Colonic mucosa (tissue), 4 donors: ENCODE results near the gene NEAT1. TPM values are rescaled to one million over a fixed set of nuclear protein-coding genes. Genes with fewer than 3 reads are reported as not detected.
A peak's percentile ranks its signal among the peaks of the same experiment; 100 is the strongest.

Source experiments
- DNase-seq: peaks from one replicate; pipeline ENCODE4 v3.0.0-alpha.2; 2020
- H3K27ac ChIP-seq: fragments of 200-600 bp; one replicate; pipeline ENCODE4 v1.8.0; 2021
- H3K27me3 ChIP-seq: fragments of 200-600 bp; one replicate; pipeline ENCODE4 v1.8.0; 2021
- H3K36me3 ChIP-seq: fragments of 200-600 bp; one replicate; pipeline ENCODE4 v1.8.0; 2021
- H3K4me1 ChIP-seq: fragments of 200-600 bp; one replicate; pipeline ENCODE4 v1.8.0; 2021; ENCODE audit warnings: mild to moderate bottlenecking
- H3K4me3 ChIP-seq: fragments of 200-600 bp; one replicate; pipeline ENCODE4 v1.8.0; 2021
- H3K9ac ChIP-seq, 2 donors: one replicate each; pipeline ENCODE4 v1.7.0; 2013; ENCODE audit warnings: control low read depth in 2 of 2, low read depth in 2 of 2, low read length in 2 of 2
- H3K9me3 ChIP-seq: fragments of 200-600 bp; one replicate; pipeline ENCODE4 v1.8.0; 2021
- CTCF ChIP-seq: fragments of 200-600 bp; IDR thresholded peaks from one replicate; pipeline ENCODE4 v1.8.0; 2022; ENCODE audit warnings: antibody characterized with exemption, mild to moderate bottlenecking
- intact Hi-C: fragments of 100-400 bp; cut with DNase I; formaldehyde crosslinking; loops from one replicate; pipeline ENCODE4 v1.14.1; 2022
- total RNA-seq, 2 donors: library from RNA; stranded (reverse); fragmentation: NEBNext Ultra II Directional in 1 of 2; extraction: Animal tissue kit (Norgen Biotek cat#: 25700) in 1 of 2; gene quantifications; one replicate each; pipeline ENCODE4 v1.2.1, GENCODE V29; 2021
- donor health status: healthy.
- donor health status: DM: no; HTN: no; CAD: no.
- donor health status: DM: no; HTN: no; CAD: no.

The NEAT1 gene
- total RNA-seq, 2 donors from 2014 or later: 269 to 502 TPM

- H3K9ac ChIP-seq: peak overlapping the region; percentile 100
- no peak for DNase-seq
- no peak for TF ChIP-seq CTCF
- H3K36me3 ChIP-seq: no peaks in the 10 kb centered on the region
- H3K9me3 ChIP-seq: no peaks in the 10 kb centered on the region
- intact Hi-C loops: no loop called here
- peak overlapping the region; percentile 100 for H3K27ac ChIP-seq
- H3K4me1 ChIP-seq: peaks cover 10% of the 10 kb centered on the region
- no peak overlapping the region for H3K4me3 ChIP-seq
- no peaks in the 10 kb centered on the region for H3K27me3 ChIP-seq
These were observed 2.1 kb upstream of the NEAT1 start for GRCh38 chr11:65420506-65420905.

- Histone ChIP-seq H3K27me3 (no peaks in the 10 kb centered on the region), H3K4me1 (peaks cover 10% of the 10 kb centered on the region), H3K27ac (peak overlapping the region; percentile 100), H3K36me3 (no peaks in the 10 kb centered on the region), H3K9me3 (no peaks in the 10 kb centered on the region), H3K4me3 (peak overlapping the region; percentile 72), H3K9ac (peak overlapping the region; percentile 100)
- TF ChIP-seq CTCF: no peak
- intact Hi-C loops: no loop called here
- peak; percentile 96 for DNase-seq
These were observed 1.4 kb upstream of the NEAT1 start for GRCh38 chr11:65420979-65421793.

- DNase-seq: peak; percentile 98
- intact Hi-C loops: loop anchor here (2.0 kb wide), 1 partner anchor 83 kb away; no protein-coding TSS in a partner anchor
- Histone ChIP-seq H3K4me1 (peaks cover 10% of the 10 kb centered on the region), H3K27me3 (no peaks in the 10 kb centered on the region), H3K9me3 (no peaks in the 10 kb centered on the region), H3K27ac (peak overlapping the region; percentile 100), H3K9ac (peak overlapping the region; percentile 100), H3K4me3 (peak overlapping the region; percentile 72), H3K36me3 (no peaks in the 10 kb centered on the region)
- TF ChIP-seq CTCF: no peak
These were observed 585 bp upstream of the NEAT1 start for GRCh38 chr11:65421794-65422632.

GRCh38 chr11:65423516-65424204 lies 1.1 kb downstream of the NEAT1 start:
- Histone ChIP-seq H3K4me3 (peak overlapping the region; percentile 72), H3K27me3 (no peaks in the 10 kb centered on the region), H3K36me3 (no peaks in the 10 kb centered on the region), H3K27ac (peak overlapping the region; percentile 100), H3K9me3 (no peaks in the 10 kb centered on the region), H3K4me1 (peaks cover 5% of the 10 kb centered on the region), H3K9ac (peak overlapping the region; percentile 100)
- peak; percentile 51 for DNase-seq
- TF ChIP-seq CTCF: no peak
- intact Hi-C loops: loop anchor here (2.0 kb wide), 1 partner anchor 81 kb away; no protein-coding TSS in a partner anchor
